Measurements from ENCODE around the gene COQ8A.

- TF ChIP-seq CTCF (IDR thresholded peaks at IDR 0.05) (no peak), POLR2A (IDR thresholded peaks at IDR 0.05) (no peak)
These were observed 12.0 kb downstream of the COQ8A start for GRCh38 chr1:226952118-226952441.
